ENCODE data around the gene MFAP3L. TPM values are rescaled to one million over a fixed set of nuclear protein-coding genes. Genes with fewer than 3 reads are reported as not detected.

Gene MFAP3L
- total RNA-seq, 1 donor from 2014 or later = 2.2 TPM

GRCh38 chr4:170009291-170009690, 16.9 kb downstream of the MFAP3L start:
- Histone ChIP-seq H3K4me3 (no peak overlapping the region), H3K36me3 (no peaks in the 10 kb centered on the region), H3K4me1 (peaks cover 0 to 29% of the 10 kb centered on the region in 2 donors), H3K9me3 (no peaks in the 10 kb centered on the region), H3K27me3 (no peaks in the 10 kb centered on the region), H3K27ac (peak overlapping the region in 1 of 2 donors; percentile 10)
- intact Hi-C loops (cut with DNase I) = no loop called here
- DNase-seq (ENCODE audit: low spot score in 2 of 2) = no peak
- no peak for TF ChIP-seq CTCF (IDR thresholded peaks at IDR 0.05)

- no peak overlapping the region for H3K27ac ChIP-seq
- H3K4me1 ChIP-seq = peaks cover 0 to 26% of the 10 kb centered on the region in 2 donors
These were observed 17.4 kb downstream of the MFAP3L start for GRCh38 chr4:170008801-170009200.

GRCh38 chr4:170008371-170008770, 17.8 kb downstream of the MFAP3L start:
- Histone ChIP-seq H3K27ac (no peak overlapping the region), H3K4me3 (no peak overlapping the region), H3K4me1 (peaks cover 0 to 26% of the 10 kb centered on the region in 2 donors), H3K27me3 (no peaks in the 10 kb centered on the region), H3K9me3 (no peaks in the 10 kb centered on the region), H3K36me3 (no peaks in the 10 kb centered on the region)
- TF ChIP-seq CTCF (IDR thresholded peaks at IDR 0.05) = no peak
- DNase-seq (ENCODE audit: low spot score in 2 of 2) = no peak
- intact Hi-C loops (cut with DNase I) = no loop called here

More at GRCh38 chr4:170008801-170009200, 17.4 kb downstream of the MFAP3L start:
- DNase-seq (ENCODE audit: low spot score in 2 of 2) = no peak
- H3K4me3 ChIP-seq = no peak overlapping the region
- intact Hi-C loops (cut with DNase I) = no loop called here
- H3K27me3 ChIP-seq = no peaks in the 10 kb centered on the region
- H3K9me3 ChIP-seq = no peaks in the 10 kb centered on the region
- H3K36me3 ChIP-seq = no peaks in the 10 kb centered on the region
- TF ChIP-seq CTCF (IDR thresholded peaks at IDR 0.05) = no peak

- no peaks in the 10 kb centered on the region for H3K36me3 ChIP-seq
- H3K27ac ChIP-seq = no peak overlapping the region
- no peak for DNase-seq (ENCODE audit: low spot score in 2 of 2)
- H3K4me1 ChIP-seq = peaks cover 0 to 22% of the 10 kb centered on the region in 2 donors
- H3K27me3 ChIP-seq = no peaks in the 10 kb centered on the region
- intact Hi-C loops (cut with DNase I) = no loop called here
- H3K9me3 ChIP-seq = no peaks in the 10 kb centered on the region
- no peak overlapping the region for H3K4me3 ChIP-seq
- no peak for TF ChIP-seq CTCF (IDR thresholded peaks at IDR 0.05)
These were observed 19.1 kb downstream of the MFAP3L start for GRCh38 chr4:170007113-170007512.

GRCh38 chr4:170005472-170005871, 20.7 kb downstream of the MFAP3L start:
- H3K27ac ChIP-seq = peak overlapping the region; percentile 42 to 52
- TF ChIP-seq CTCF (IDR thresholded peaks at IDR 0.05) = no peak
- H3K9me3 ChIP-seq = no peaks in the 10 kb centered on the region
- H3K27me3 ChIP-seq = no peaks in the 10 kb centered on the region
- intact Hi-C loops (cut with DNase I) = no loop called here
- DNase-seq (ENCODE audit: low spot score in 2 of 2) = peak in 1 of 2 donors; percentile 73
- H3K4me1 ChIP-seq = peaks cover 0 to 21% of the 10 kb centered on the region in 2 donors
- H3K36me3 ChIP-seq = no peaks in the 10 kb centered on the region
- no peak overlapping the region for H3K4me3 ChIP-seq
